WERI-Rb-1 (cell line): ENCODE results near the gene TSPAN8.
"Not testable (repeated sequence)": the region's sequence is repeated elsewhere in the genome, so short reads cannot be mapped to it uniquely, and the experiment has no call there.

Experiments
- DNase-seq: peaks from one replicate; pipeline ENCODE4 v3.0.0-alpha.2; 2020
- H3K27ac ChIP-seq: fragments of 250-450 bp; sonication (Bioruptor Pico); 2 replicates; pipeline ENCODE4 v1.5.1; 2020; ENCODE audit warnings: mild to moderate bottlenecking, moderate library complexity
- H3K27me3 ChIP-seq: fragments of 250-450 bp; sonication (Bioruptor Pico); 2 replicates; pipeline ENCODE4 v1.5.1; 2021; ENCODE audit warnings: mild to moderate bottlenecking, low read depth, moderate library complexity; ENCODE audit not compliant: insufficient read depth, severe bottlenecking
- H3K36me3 ChIP-seq: fragments of 250-450 bp; sonication (Bioruptor Pico); 2 replicates; pipeline ENCODE4 v1.5.1; 2020; ENCODE audit warnings: mild to moderate bottlenecking, moderate library complexity
- H3K4me3 ChIP-seq: 2 replicates; pipeline ENCODE4 v1.5.1; 2011; ENCODE audit warnings: low read depth, mild to moderate bottlenecking, control low read depth, low read length
- H3K9me3 ChIP-seq: fragments of 250-450 bp; sonication (Bioruptor Pico); 2 replicates; pipeline ENCODE4 v1.5.1; 2021; ENCODE audit warnings: mild to moderate bottlenecking, moderate library complexity; ENCODE audit not compliant: severe bottlenecking
- TF ChIP-seq, protein P1 (sequence below): IDR thresholded peaks from 2 replicates; pipeline ENCODE4 v1.5.1; 2011; ENCODE audit warnings: low read depth, mild to moderate bottlenecking, control low read depth, inconsistent platforms, low read length

Gene TSPAN8

DNA sequence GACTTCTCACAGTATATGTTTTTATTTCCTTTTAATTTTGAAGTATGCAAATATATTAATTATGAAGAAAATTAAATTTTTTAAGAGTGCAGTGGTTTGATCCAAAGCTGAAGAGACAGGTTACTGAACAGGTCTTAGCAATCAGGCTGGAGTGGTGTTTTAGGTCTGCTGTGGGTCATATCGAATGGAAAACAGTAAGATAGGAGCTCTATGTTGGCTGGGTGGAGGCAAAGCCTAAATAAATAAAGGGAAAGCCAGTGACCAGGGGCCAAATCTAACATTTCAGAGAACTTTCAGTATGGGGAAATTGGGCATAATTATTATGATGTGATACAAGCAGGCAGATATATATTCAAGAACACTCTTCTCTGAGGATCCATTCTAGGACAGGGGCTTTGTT lies 12.7 kb upstream of the TSPAN8 start:
- Histone ChIP-seq H3K4me3 (no peak overlapping the region), H3K27me3 (no peaks in the 10 kb centered on the region), H3K27ac (no peak overlapping the region), H3K9me3 (no peaks in the 10 kb centered on the region), H3K36me3 (no peaks in the 10 kb centered on the region)
- no peak for DNase-seq
- TF ChIP-seq, protein P1, sequence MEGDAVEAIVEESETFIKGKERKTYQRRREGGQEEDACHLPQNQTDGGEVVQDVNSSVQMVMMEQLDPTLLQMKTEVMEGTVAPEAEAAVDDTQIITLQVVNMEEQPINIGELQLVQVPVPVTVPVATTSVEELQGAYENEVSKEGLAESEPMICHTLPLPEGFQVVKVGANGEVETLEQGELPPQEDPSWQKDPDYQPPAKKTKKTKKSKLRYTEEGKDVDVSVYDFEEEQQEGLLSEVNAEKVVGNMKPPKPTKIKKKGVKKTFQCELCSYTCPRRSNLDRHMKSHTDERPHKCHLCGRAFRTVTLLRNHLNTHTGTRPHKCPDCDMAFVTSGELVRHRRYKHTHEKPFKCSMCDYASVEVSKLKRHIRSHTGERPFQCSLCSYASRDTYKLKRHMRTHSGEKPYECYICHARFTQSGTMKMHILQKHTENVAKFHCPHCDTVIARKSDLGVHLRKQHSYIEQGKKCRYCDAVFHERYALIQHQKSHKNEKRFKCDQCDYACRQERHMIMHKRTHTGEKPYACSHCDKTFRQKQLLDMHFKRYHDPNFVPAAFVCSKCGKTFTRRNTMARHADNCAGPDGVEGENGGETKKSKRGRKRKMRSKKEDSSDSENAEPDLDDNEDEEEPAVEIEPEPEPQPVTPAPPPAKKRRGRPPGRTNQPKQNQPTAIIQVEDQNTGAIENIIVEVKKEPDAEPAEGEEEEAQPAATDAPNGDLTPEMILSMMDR, result no peak

DNA sequence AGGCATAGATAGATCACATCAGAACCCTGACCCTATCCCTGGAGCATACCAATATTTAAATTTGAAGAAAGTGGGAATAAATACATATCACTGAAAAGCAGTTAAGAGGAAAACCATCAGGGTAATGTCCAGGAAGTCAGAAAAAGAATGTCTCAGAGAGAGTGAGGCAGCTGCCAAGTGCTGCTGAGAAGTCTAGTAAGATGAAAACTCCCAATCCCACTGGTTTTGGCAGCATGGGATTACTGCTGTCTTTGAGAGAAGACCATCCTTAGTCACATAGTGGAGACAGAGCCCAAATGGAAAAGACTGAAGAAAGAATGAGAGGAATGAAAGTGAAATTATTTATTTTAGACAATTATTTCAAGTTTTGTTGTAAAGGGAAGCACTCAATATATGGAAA lies 11.5 kb upstream of the TSPAN8 start:
- no peaks in the 10 kb centered on the region for H3K9me3 ChIP-seq
- H3K36me3 ChIP-seq, result no peaks in the 10 kb centered on the region
- H3K4me3 ChIP-seq, result no peak overlapping the region
- TF ChIP-seq, protein P1, result no peak
- DNase-seq, result no peak
- no peak overlapping the region for H3K27ac ChIP-seq
- no peaks in the 10 kb centered on the region for H3K27me3 ChIP-seq

DNA sequence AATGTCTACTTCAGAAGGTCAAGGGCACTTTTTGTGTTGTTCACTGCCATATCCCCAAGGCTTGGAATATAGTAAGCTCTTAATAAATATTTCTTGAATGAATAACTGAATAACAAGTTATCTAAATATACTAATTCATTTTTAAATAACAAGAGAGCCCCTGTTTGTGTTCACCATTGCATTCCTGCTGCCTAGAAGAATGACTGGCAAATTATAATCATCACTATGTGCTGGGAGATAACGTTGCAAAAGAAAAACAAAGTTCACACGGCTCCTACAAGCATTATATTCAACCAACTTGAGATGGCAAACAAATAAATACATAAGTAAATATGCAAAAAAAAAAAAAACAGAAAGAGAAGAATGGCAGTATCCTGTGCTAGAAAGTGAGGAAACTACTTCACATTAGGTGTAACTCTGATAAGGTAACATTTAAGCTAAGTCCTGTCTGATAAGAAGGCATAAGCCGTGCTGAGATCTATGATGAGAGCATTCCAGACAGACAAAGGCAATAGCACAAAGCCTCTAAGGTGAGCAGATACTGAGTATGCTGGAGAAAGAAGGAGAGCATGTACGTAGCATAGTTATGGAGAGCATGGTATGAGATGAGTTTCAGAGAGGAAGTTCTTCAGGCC lies 9.2 kb upstream of the TSPAN8 start:
- H3K27ac ChIP-seq, result no peak overlapping the region
- no peak for DNase-seq
- TF ChIP-seq, protein P1, result no peak

DNA sequence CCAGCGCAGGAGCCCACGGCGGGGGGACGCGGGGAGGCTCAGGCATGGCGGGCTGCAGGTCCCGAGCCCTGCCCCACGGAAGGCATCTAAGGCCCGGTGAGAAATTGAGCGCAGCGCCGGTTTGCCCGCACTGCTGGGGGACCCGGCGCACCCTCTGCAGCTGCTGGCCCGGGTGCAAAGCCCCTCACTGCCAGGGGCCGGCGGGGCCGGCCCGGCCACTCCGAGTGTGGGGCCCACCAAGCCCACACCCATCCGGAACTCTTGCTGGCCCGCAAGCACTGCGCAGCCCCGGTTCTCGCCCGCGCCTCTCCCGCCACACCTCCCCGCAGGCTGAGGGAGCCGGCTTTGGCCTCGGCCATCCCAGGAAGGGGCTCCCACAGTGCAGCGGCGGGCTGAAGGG lies 8.5 kb upstream of the TSPAN8 start:
- no peaks in the 10 kb centered on the region for H3K27me3 ChIP-seq
- H3K27ac ChIP-seq, result no peak overlapping the region
- H3K9me3 ChIP-seq, result no peaks in the 10 kb centered on the region
- H3K4me3 ChIP-seq, result no peak overlapping the region
- TF ChIP-seq, protein P1, result no peak
- H3K36me3 ChIP-seq, result no peaks in the 10 kb centered on the region
- DNase-seq, result no peak

More for the DNA sequence above, 9.2 kb upstream of the TSPAN8 start:
- H3K9me3 ChIP-seq, result no peaks in the 10 kb centered on the region
- no peaks in the 10 kb centered on the region for H3K27me3 ChIP-seq
- no peaks in the 10 kb centered on the region for H3K36me3 ChIP-seq
- no peak overlapping the region for H3K4me3 ChIP-seq

DNA sequence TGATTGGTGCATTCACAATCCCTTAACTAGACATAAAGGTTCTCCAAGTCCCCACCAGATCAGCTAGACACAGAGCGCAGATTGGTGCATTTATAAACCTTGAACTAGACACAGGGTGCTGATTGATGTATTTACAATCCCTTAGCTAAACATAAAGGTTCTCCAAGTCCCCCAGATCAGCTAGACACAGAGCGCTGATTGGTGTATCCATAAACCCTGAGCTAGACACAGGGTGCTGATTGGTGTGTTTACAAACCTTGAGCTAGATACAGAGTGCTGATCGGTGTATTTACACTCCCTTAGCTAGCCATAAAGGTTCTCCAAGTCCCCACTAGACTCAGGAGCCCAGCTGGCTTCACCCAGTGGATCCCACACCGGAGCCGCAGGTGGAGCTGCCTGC lies 8.0 kb upstream of the TSPAN8 start:
- H3K27ac ChIP-seq, H3K36me3 ChIP-seq, H3K4me3 ChIP-seq, H3K27me3 ChIP-seq, DNase-seq, H3K9me3 ChIP-seq: not testable (repeated sequence)

DNA sequence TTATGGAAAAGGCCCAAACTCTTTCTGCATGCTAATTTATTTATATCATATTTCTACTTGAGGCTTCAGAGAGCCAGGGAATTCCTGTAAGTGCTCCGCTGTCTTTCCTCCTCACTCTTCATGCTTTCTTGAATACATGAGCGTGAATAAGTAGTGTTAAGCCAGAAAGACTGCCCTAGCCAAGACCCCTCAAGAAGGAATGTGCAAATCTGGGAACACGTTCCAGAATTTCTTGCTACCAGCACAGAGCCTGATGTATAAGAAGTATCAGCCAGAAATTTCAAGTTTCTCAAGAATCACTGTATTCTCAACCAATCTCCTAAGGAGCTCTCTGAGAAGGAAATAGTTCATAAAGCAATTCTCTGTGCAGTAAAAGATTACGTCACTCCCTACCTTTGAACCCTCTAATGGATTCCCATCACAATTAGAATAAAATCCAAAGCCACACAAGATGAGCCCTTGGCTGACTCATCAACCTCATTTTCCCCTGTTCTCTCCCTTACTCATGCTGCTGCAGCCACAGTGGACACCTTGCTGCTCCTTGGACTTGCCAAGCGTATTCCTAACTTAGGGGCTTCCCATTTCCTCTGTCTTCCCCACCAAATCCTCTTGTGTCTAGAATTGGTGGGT lies 6.9 kb upstream of the TSPAN8 start:
- Histone ChIP-seq H3K9me3 (no peaks in the 10 kb centered on the region), H3K27ac (no peak overlapping the region), H3K27me3 (no peaks in the 10 kb centered on the region), H3K4me3 (no peak overlapping the region), H3K36me3 (no peaks in the 10 kb centered on the region)
- DNase-seq, result no peak
- TF ChIP-seq, protein P1, result no peak
